ENCODE results near the gene AK2.

GRCh38 chr1:32984455-32985171 lies 52.1 kb downstream of the AK2 start:
- TF ChIP-seq CTCF (IDR thresholded peaks at IDR 0.05; ENCODE audit: borderline replicate concordance, extremely low read depth, low read length, poor library complexity, severe bottlenecking) (no peak), EZH2 (IDR thresholded peaks at IDR 0.05; ENCODE audit: borderline replicate concordance, low read depth, low read length, severe bottlenecking) (no peak)
